Astrocyte (in vitro differentiated cells and primary cell): ENCODE measurements around the gene TK1. TPM values are rescaled to one million over a fixed set of nuclear protein-coding genes. Genes with fewer than 3 reads are reported as not detected.

ENCODE experiments used
- DNase-seq: peaks from one replicate; pipeline ENCODE4 v3.0.0-alpha.2; 2010; ENCODE audit warnings: low read depth
- FAIRE-seq: peaks from 2 replicates; lab custom pipeline; 2011; peaks lifted over from hg19 to GRCh38; lab: Jason Lieb, UNC
- H2AFZ ChIP-seq: 2 replicates; pipeline ENCODE4 v1.6.0; 2012; ENCODE audit warnings: low read depth, low read length, inconsistent platforms
- H3K27ac ChIP-seq: 2 replicates; pipeline ENCODE4 v1.5.1; 2011; ENCODE audit warnings: low read depth, low read length, inconsistent platforms
- H3K27me3 ChIP-seq: 2 replicates; pipeline ENCODE4 v1.6.0; 2011; ENCODE audit warnings: low read length, inconsistent platforms; ENCODE audit not compliant: insufficient read depth
- H3K36me3 ChIP-seq: 2 replicates; pipeline ENCODE4 v1.5.1; 2011; ENCODE audit warnings: low read length, inconsistent platforms; ENCODE audit not compliant: insufficient read depth
- H3K4me1 ChIP-seq: 2 replicates; pipeline ENCODE4 v1.5.1; 2011; ENCODE audit warnings: low read length, inconsistent platforms; ENCODE audit not compliant: insufficient read depth
- H3K4me2 ChIP-seq: 2 replicates; pipeline ENCODE4 v1.6.0; 2012; ENCODE audit warnings: low read length, inconsistent platforms
- H3K4me3 ChIP-seq: 2 replicates; pipeline ENCODE4 v1.5.1; 2011; ENCODE audit warnings: low read depth, mild to moderate bottlenecking, low read length, inconsistent platforms; ENCODE audit not compliant: insufficient read depth
- H3K79me2 ChIP-seq: 2 replicates; pipeline ENCODE4 v1.6.0; 2012; ENCODE audit warnings: mild to moderate bottlenecking, low read length, inconsistent platforms; ENCODE audit not compliant: insufficient read depth
- H3K9ac ChIP-seq: 2 replicates; pipeline ENCODE4 v1.6.0; 2012; ENCODE audit warnings: mild to moderate bottlenecking, low read length, inconsistent platforms
- H3K9me3 ChIP-seq: 2 replicates; pipeline ENCODE4 v1.5.1; 2012; ENCODE audit warnings: low read depth, mild to moderate bottlenecking, low read length, inconsistent platforms; ENCODE audit not compliant: insufficient read depth
- H4K20me1 ChIP-seq: 2 replicates; pipeline ENCODE4 v1.6.0; 2012; ENCODE audit warnings: low read length, inconsistent platforms; ENCODE audit not compliant: insufficient read depth
- H3K27ac Mint-ChIP-seq: one replicate; pipeline ENCODE4 v1.8.0; 2021; ENCODE audit warnings: mild to moderate bottlenecking, mixed read lengths; ENCODE audit not compliant: unreplicated experiment
- H3K27me3 Mint-ChIP-seq: one replicate; pipeline ENCODE4 v1.8.0; 2021; ENCODE audit warnings: low read depth, mixed read lengths; ENCODE audit not compliant: unreplicated experiment
- H3K36me3 Mint-ChIP-seq: one replicate; pipeline ENCODE4 v1.8.0; 2021; ENCODE audit warnings: low read depth, mixed read lengths; ENCODE audit not compliant: unreplicated experiment
- H3K4me1 Mint-ChIP-seq: one replicate; pipeline ENCODE4 v1.8.0; 2021; ENCODE audit warnings: low read depth, mixed read lengths; ENCODE audit not compliant: unreplicated experiment
- H3K4me3 Mint-ChIP-seq: one replicate; pipeline ENCODE4 v1.8.0; 2021; ENCODE audit warnings: mild to moderate bottlenecking, moderate library complexity, mixed read lengths; ENCODE audit not compliant: unreplicated experiment
- H3K9me3 Mint-ChIP-seq: one replicate; pipeline ENCODE4 v1.8.0; 2021; ENCODE audit warnings: mild to moderate bottlenecking, mixed read lengths; ENCODE audit not compliant: unreplicated experiment
- CTCF ChIP-seq: IDR thresholded peaks from 2 replicates; pipeline ENCODE4 v1.5.1; 2011; ENCODE audit warnings: low read depth, mild to moderate bottlenecking, inconsistent platforms, low read length, moderate library complexity; ENCODE audit not compliant: insufficient read depth
- EZH2 ChIP-seq: IDR thresholded peaks from 2 replicates; pipeline ENCODE4 v1.6.1; 2012; ENCODE audit warnings: mild to moderate bottlenecking, low read length, inconsistent platforms; ENCODE audit not compliant: insufficient read depth
- total RNA-seq: library from RNA; stranded (reverse); gene quantifications from 2 replicates; pipeline ENCODE4 v1.2.1, GENCODE V29; 2021

Gene TK1
- total RNA-seq, 1 donor from 2014 or later: 7.5 TPM

DNA sequence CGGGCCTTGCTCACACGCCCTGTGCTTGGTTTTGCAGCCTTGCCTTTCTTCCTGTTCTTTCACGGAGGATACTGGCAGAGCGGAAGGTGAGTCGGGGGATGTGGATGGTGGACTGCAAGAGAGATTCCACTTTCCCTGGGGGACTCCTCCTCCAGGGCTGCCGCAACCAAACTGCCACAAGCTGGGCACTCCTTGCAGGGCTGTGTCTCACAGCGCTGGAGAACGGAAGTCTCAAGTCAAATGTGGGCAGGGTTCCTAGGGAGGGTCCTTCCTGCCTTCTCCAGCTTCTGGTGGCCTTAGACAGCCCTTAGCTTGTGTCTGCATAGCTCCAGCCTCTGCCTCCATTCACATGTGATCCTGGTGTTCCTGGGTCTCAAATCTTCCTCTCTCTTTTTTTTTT, 15.8 kb upstream of the TK1 start:
- Histone ChIP-seq H3K9me3 (no peaks in the 10 kb centered on the region), H2AFZ (no peak overlapping the region), H3K27me3 (no peaks in the 10 kb centered on the region), H3K27ac (no peak overlapping the region), H3K79me2 (no peaks in the 10 kb centered on the region), H3K4me2 (no peak overlapping the region), H3K4me3 (no peak overlapping the region), H3K4me1 (peaks cover 5% of the 10 kb centered on the region), H3K9ac (no peak overlapping the region), H4K20me1 (no peaks in the 10 kb centered on the region), H3K36me3 (no peaks in the 10 kb centered on the region)
- Mint-ChIP-seq H3K4me1 (peaks cover 6% of the 10 kb centered on the region), H3K9me3 (peaks cover 2% of the 10 kb centered on the region), H3K27ac (no peak overlapping the region), H3K4me3 (no peak overlapping the region), H3K27me3 (no peaks in the 10 kb centered on the region), H3K36me3 (peaks cover 17% of the 10 kb centered on the region)
- DNase-seq: no peak
- no peak for FAIRE-seq
- TF ChIP-seq EZH2: no peak
- no peak for TF ChIP-seq CTCF

- no peaks in the 10 kb centered on the region for H3K79me2 ChIP-seq
- no peak overlapping the region for H2AFZ ChIP-seq
- no peak overlapping the region for H3K4me2 ChIP-seq
- H3K36me3 ChIP-seq: no peaks in the 10 kb centered on the region
- H3K27ac ChIP-seq: no peak overlapping the region
- H3K27ac Mint-ChIP-seq: no peak overlapping the region
- peaks cover 2% of the 10 kb centered on the region for H3K9me3 Mint-ChIP-seq
- TF ChIP-seq EZH2 (no peak), CTCF (no peak)
- H3K27me3 ChIP-seq: no peaks in the 10 kb centered on the region
- H3K9ac ChIP-seq: no peak overlapping the region
- H4K20me1 ChIP-seq: no peaks in the 10 kb centered on the region
- peaks cover 17% of the 10 kb centered on the region for H3K36me3 Mint-ChIP-seq
- FAIRE-seq (no peak), DNase-seq (no peak)
- peaks cover 8% of the 10 kb centered on the region for H3K4me1 ChIP-seq
- peaks cover 19% of the 10 kb centered on the region for H3K4me1 Mint-ChIP-seq
- no peak overlapping the region for H3K4me3 Mint-ChIP-seq
- H3K27me3 Mint-ChIP-seq: no peaks in the 10 kb centered on the region
- no peak overlapping the region for H3K4me3 ChIP-seq
- no peaks in the 10 kb centered on the region for H3K9me3 ChIP-seq
Measured at GRCh38 chr17:78200451-78200850, 13.6 kb upstream of the TK1 start.

- peaks cover 19% of the 10 kb centered on the region for H3K4me1 Mint-ChIP-seq
- no peak overlapping the region for H3K27ac Mint-ChIP-seq
- H3K27ac ChIP-seq: no peak overlapping the region
Measured at GRCh38 chr17:78197147-78197832, 10.4 kb upstream of the TK1 start.

More at GRCh38 chr17:78197147-78197832, 10.4 kb upstream of the TK1 start:
- Histone ChIP-seq H3K4me2 (no peak overlapping the region), H3K27me3 (no peaks in the 10 kb centered on the region), H4K20me1 (no peaks in the 10 kb centered on the region), H3K9me3 (no peaks in the 10 kb centered on the region), H3K79me2 (no peaks in the 10 kb centered on the region), H3K9ac (no peak overlapping the region), H2AFZ (no peak overlapping the region), H3K36me3 (no peaks in the 10 kb centered on the region), H3K4me1 (peaks cover 8% of the 10 kb centered on the region), H3K4me3 (no peak overlapping the region)
- Mint-ChIP-seq H3K36me3 (peaks cover 17% of the 10 kb centered on the region), H3K9me3 (no peaks in the 10 kb centered on the region), H3K4me3 (no peak overlapping the region), H3K27me3 (no peaks in the 10 kb centered on the region)
- no peak for DNase-seq
- no peak for TF ChIP-seq EZH2
- TF ChIP-seq CTCF: no peak
- FAIRE-seq: no peak
